ENCODE results near the gene TPSD1. TPM values are rescaled to one million over a fixed set of nuclear protein-coding genes. Genes with fewer than 3 reads are reported as not detected.

TPSD1 gene
- total RNA-seq, 1 experiment from 2014 or later: not detected

DNA sequence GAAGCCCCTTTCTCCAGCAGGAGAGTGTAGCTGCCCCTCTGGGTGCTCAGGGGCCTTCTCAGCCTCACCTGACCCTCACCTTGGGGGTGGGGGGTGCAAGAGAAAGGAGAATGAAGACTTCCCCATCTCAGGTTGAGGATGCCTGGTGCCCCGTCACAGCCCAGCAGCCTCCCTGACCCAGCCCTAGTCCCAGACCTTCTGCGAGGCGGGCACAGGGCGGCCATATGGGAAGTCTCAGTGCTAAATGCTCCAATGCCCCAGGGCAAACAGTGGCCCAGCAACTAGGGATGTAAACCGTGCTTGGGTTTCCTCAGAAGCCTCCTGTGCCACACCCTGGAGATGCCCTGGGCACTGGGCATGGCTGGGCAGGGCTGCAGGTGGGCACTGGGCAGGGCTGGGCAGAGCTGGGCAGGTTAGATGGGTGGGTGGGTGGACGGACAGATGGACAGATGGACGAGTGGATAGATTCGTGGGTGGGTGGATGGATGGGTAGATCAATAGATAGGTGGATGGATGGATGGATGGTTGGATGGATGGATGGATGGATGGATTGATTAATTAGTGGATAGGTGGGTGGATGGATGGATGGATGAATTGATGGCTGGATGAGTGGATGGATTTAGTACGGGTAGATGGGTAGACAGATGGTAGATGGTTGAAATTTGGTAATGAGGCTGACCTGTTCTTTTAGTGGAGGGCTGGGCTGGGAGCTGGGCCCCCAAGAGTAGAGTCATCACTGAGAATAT is 16.8 kb downstream of the TPSD1 start:
- Histone ChIP-seq H3K4me2 (no peak overlapping the region), H4K20me1 (ENCODE audit: insufficient read depth) (no peaks in the 10 kb centered on the region), H3K36me3 (ENCODE audit: low read depth) (no peaks in the 10 kb centered on the region), H3K27ac (no peak overlapping the region), H3K9me3 (ENCODE audit: insufficient read depth, low read depth) (no peaks in the 10 kb centered on the region), H3K79me2 (ENCODE audit: low read depth) (no peaks in the 10 kb centered on the region), H3K4me3 (no peak overlapping the region), H2AFZ (no peak overlapping the region), H3K27me3 (ENCODE audit: insufficient read depth, low read depth) (peaks cover 31% of the 10 kb centered on the region), H3K9me2 (ENCODE audit: insufficient read depth) (no peaks in the 10 kb centered on the region), H3K4me1 (replicated peaks; ENCODE audit: insufficient read depth) (no peaks in the 10 kb centered on the region; the same call in 1 of the 2 replicates), H3F3A (ENCODE audit: insufficient read depth, low read depth) (no peaks in the 10 kb centered on the region)
- ChIA-PET POLR2A (ENCODE audit: unreplicated experiment) (no interaction called here), CTCF (no interaction called here)
- TF ChIP-seq, protein P1, sequence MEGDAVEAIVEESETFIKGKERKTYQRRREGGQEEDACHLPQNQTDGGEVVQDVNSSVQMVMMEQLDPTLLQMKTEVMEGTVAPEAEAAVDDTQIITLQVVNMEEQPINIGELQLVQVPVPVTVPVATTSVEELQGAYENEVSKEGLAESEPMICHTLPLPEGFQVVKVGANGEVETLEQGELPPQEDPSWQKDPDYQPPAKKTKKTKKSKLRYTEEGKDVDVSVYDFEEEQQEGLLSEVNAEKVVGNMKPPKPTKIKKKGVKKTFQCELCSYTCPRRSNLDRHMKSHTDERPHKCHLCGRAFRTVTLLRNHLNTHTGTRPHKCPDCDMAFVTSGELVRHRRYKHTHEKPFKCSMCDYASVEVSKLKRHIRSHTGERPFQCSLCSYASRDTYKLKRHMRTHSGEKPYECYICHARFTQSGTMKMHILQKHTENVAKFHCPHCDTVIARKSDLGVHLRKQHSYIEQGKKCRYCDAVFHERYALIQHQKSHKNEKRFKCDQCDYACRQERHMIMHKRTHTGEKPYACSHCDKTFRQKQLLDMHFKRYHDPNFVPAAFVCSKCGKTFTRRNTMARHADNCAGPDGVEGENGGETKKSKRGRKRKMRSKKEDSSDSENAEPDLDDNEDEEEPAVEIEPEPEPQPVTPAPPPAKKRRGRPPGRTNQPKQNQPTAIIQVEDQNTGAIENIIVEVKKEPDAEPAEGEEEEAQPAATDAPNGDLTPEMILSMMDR (conservative IDR thresholded peaks at IDR 0.05): no peak
- TF ChIP-seq EZH2 (IDR thresholded peaks at IDR 0.05; ENCODE audit: low read depth): no peak
- intact Hi-C loops (cut with micrococcal nuclease; ENCODE audit: unreplicated experiment): no loop called here
- BruUV-seq (replicated peaks): no TSS peak
- peak in 1 of 2 experiments; percentile 45 for DNase-seq

DNA sequence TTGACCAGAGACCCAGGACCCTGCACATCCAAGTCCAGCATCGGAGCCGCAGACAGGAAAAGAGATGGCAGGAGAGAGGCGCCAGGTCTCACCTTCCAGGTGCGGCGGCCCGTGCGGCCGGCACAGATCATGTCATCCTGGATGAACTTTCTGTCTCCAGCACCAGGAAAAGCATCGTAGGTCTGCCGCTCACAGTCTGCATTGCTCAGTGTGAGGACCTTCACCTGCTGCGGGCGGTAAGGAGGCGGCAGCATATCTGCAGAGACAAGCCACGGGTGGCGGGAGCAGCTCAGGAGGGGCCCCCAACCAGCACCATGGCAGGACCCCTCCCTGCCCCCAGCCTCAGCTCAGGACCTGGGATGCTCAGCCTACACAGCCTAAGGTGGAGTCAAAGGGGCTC is 17.9 kb downstream of the TPSD1 start:
- H3K9me3 ChIP-seq (ENCODE audit: insufficient read depth, low read depth): no peaks in the 10 kb centered on the region
- H4K20me1 ChIP-seq (ENCODE audit: insufficient read depth): no peaks in the 10 kb centered on the region
- H3K4me3 ChIP-seq: no peak overlapping the region
- intact Hi-C loops (cut with micrococcal nuclease; ENCODE audit: unreplicated experiment): no loop called here
- TF ChIP-seq, protein P1 (conservative IDR thresholded peaks at IDR 0.05): no peak
- TF ChIP-seq EZH2 (IDR thresholded peaks at IDR 0.05; ENCODE audit: low read depth): no peak
- CTCF ChIA-PET: no interaction called here
- H3K9me2 ChIP-seq (ENCODE audit: insufficient read depth): no peaks in the 10 kb centered on the region
- H3K79me2 ChIP-seq (ENCODE audit: low read depth): no peaks in the 10 kb centered on the region
- BruUV-seq (replicated peaks): no TSS peak
- H3K27me3 ChIP-seq (ENCODE audit: insufficient read depth, low read depth): peaks cover 43% of the 10 kb centered on the region
- H3K4me2 ChIP-seq: no peak overlapping the region
- DNase-seq: no peak
- H3K36me3 ChIP-seq (ENCODE audit: low read depth): no peaks in the 10 kb centered on the region
- H3F3A ChIP-seq (ENCODE audit: insufficient read depth, low read depth): no peaks in the 10 kb centered on the region
- H2AFZ ChIP-seq: no peak overlapping the region
- POLR2A ChIA-PET (ENCODE audit: unreplicated experiment): no interaction called here
- H3K27ac ChIP-seq: no peak overlapping the region
- no peaks in the 10 kb centered on the region; the same call in 1 of the 2 replicates for H3K4me1 ChIP-seq (replicated peaks; ENCODE audit: insufficient read depth)

- Histone ChIP-seq H3K27me3 (ENCODE audit: insufficient read depth, low read depth) (peaks cover 51% of the 10 kb centered on the region), H2AFZ (no peak overlapping the region), H3K36me3 (ENCODE audit: low read depth) (no peaks in the 10 kb centered on the region), H3F3A (ENCODE audit: insufficient read depth, low read depth) (no peaks in the 10 kb centered on the region), H3K9me3 (ENCODE audit: insufficient read depth, low read depth) (no peaks in the 10 kb centered on the region), H3K27ac (no peak overlapping the region), H3K79me2 (ENCODE audit: low read depth) (no peaks in the 10 kb centered on the region), H3K4me3 (no peak overlapping the region), H3K4me2 (no peak overlapping the region), H3K4me1 (replicated peaks; ENCODE audit: insufficient read depth) (no peaks in the 10 kb centered on the region; the same call in 1 of the 2 replicates), H4K20me1 (ENCODE audit: insufficient read depth) (no peaks in the 10 kb centered on the region), H3K9me2 (ENCODE audit: insufficient read depth) (no peaks in the 10 kb centered on the region)
- no TSS peak for BruUV-seq (replicated peaks)
- intact Hi-C loops (cut with micrococcal nuclease; ENCODE audit: unreplicated experiment): no loop called here
- ChIA-PET CTCF (no interaction called here), POLR2A (ENCODE audit: unreplicated experiment) (no interaction called here)
- no peak for DNase-seq
- TF ChIP-seq EZH2 (IDR thresholded peaks at IDR 0.05; ENCODE audit: low read depth): no peak
- TF ChIP-seq, protein P1 (conservative IDR thresholded peaks at IDR 0.05): no peak
These were observed 18.9 kb downstream of the TPSD1 start for GRCh38 chr16:1274767-1275166.
